Stomach (tissue), 9 donors: Measurements from ENCODE around the gene TMEM106C. TPM values are rescaled to one million over a fixed set of nuclear protein-coding genes. Genes with fewer than 3 reads are reported as not detected.

Experiments used
- DNase-seq, 2 donors: peaks; one replicate each; pipeline versions ENCODE4 v3.0.0 to v3.0.0-alpha.2; 2013 to 2019
- H3K27ac ChIP-seq, 5 donors: fragments of 200-600 bp in 4 of 5; sonication (generic) in 4 of 5; one replicate each; pipeline ENCODE4 v1.5.1; 2013 to 2019; ENCODE audit warnings: mild to moderate bottlenecking in 1 of 5, moderate library complexity in 1 of 5
- H3K27me3 ChIP-seq, 3 donors: fragments of 200-600 bp; sonication (generic); one replicate each; pipeline ENCODE4 v1.5.1; 2017 to 2019; ENCODE audit warnings: mixed run types in 1 of 3
- H3K36me3 ChIP-seq, 4 donors: fragments of 200-600 bp; sonication (generic); 1 replicate in 3 of 4; 2 replicates in 1 of 4; pipeline ENCODE4 v1.5.1; 2016 to 2019
- H3K4me1 ChIP-seq, 4 donors: fragments of 200-600 bp; sonication (generic); one replicate each; pipeline ENCODE4 v1.5.1; 2016 to 2019
- H3K4me3 ChIP-seq, 4 donors: fragments of 200-600 bp; sonication (generic) in 3 of 4; one replicate each; pipeline ENCODE4 v1.5.1; 2016 to 2019; ENCODE audit warnings: mild to moderate bottlenecking in 1 of 4
- H3K9me3 ChIP-seq, 4 donors: fragments of 200-600 bp; sonication (generic); one replicate each; pipeline ENCODE4 v1.5.1; 2016 to 2019
- EP300 ChIP-seq: sonication (generic); formaldehyde crosslinking; IDR thresholded peaks from one replicate; pipeline ENCODE4 v1.6.1; 2017; ENCODE audit warnings: antibody characterized with exemption
- POLR2A ChIP-seq, 4 donors: fragments of 450-650 bp; IDR thresholded peaks; one replicate each; pipeline ENCODE4 v1.6.1; 2016; ENCODE audit warnings: antibody characterized with exemption in 4 of 4, control low read depth in 2 of 4, mild to moderate bottlenecking in 1 of 4, moderate library complexity in 1 of 4
- POLR2AphosphoS5 ChIP-seq, 3 donors: sonication (generic); formaldehyde crosslinking; IDR thresholded peaks; one replicate each; pipeline ENCODE4 v1.6.1; 2016; ENCODE audit warnings: antibody characterized with exemption in 3 of 3
- WGBS, 5 donors: extraction: QIAGEN DNeasy Blood & Tissue Kit in 3 of 5; methylation state at CpG; one replicate each; pipeline versions ENCODE4 v1.1.5 to v1.1.7; 2013 to 2018; 5-methylcytosine and 5-hydroxymethylcytosine counted together
- intact Hi-C: fragments of 100-400 bp; cut with DNase I; formaldehyde crosslinking; loops from one replicate; pipeline ENCODE4 v1.15.1; 2023; ENCODE audit warnings: low total_unique reads
- polyA plus RNA-seq, 3 donors: library from polyadenylated mRNA; stranded (reverse); fragments of 200-250 nt; gene quantifications; one replicate each; pipeline ENCODE4 v1.2.3, GENCODE V29; 2013
- total RNA-seq, 5 donors: library from RNA; depleted of rRNA; stranded (reverse); fragments of >200 nt; gene quantifications; one replicate each; pipeline versions ENCODE4 v1.1.0 to v1.2.3, GENCODE V29; 2014 to 2016
- TF ChIP-seq, protein P1 (sequence below), 7 experiments: fragments of 450-650 bp in 4 of 7; fragments of 200-600 bp in 3 of 7; sonication (generic) in 3 of 7; IDR thresholded peaks; one replicate each; pipeline ENCODE4 v1.5.1; 2016 to 2019; ENCODE audit warnings: antibody characterized with exemption in 7 of 7, control low read depth in 2 of 7, mild to moderate bottlenecking in 1 of 7
- donor health status: healthy with polysubstance abuse.
- donor health status: Bipolar disorder and iron deficiency.
- donor health status: healthy.

Gene TMEM106C
- total and polyA plus RNA-seq, 8 donors = 29.8 to 254 (median 61.9) TPM

DNA sequence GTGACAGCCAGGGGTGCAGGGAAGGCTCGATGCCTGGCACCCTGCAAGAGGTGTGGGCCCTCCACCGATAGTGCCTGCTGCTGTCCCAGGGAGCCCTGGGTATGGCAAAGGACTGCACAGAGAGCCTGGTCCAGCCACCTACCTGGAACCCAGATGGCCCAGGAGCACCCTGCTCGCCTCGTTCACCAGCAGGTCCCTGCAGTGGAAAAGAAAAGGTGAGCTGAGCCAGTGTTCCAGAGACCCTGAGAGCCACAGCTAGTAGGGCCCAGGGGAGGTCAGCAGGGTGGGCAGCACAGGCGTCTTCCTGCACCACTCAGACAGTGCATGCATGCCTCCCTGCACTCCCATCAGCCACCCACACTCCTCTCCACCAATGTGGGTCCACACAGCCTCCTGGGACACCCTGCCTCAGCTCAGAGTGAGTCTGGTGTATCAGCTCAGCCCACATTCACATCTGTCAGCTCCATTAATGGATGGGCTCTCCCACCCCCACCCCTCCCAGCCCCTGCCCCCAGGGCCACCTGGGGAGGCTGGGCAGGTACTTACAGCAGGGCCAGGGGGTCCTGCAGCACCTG is 20.2 kb downstream of the TMEM106C start:
- DNase-seq = no peak
- Histone ChIP-seq H3K4me1 (no peaks in the 10 kb centered on the region), H3K36me3 (no peaks in the 10 kb centered on the region), H3K27me3 (peaks cover 0 to 22% (median 0%) of the 10 kb centered on the region in 3 donors), H3K27ac (no peak overlapping the region), H3K4me3 (no peak overlapping the region), H3K9me3 (no peaks in the 10 kb centered on the region)
- WGBS, 5 donors = 85 to 93% (median 88%) methylated on average over 2 to 5 of the region's 5 CpGs
- TF ChIP-seq POLR2A (IDR thresholded peaks at IDR 0.05) (no peak), POLR2AphosphoS5 (IDR thresholded peaks at IDR 0.05) (no peak), EP300 (no peak)
- TF ChIP-seq, protein P1, sequence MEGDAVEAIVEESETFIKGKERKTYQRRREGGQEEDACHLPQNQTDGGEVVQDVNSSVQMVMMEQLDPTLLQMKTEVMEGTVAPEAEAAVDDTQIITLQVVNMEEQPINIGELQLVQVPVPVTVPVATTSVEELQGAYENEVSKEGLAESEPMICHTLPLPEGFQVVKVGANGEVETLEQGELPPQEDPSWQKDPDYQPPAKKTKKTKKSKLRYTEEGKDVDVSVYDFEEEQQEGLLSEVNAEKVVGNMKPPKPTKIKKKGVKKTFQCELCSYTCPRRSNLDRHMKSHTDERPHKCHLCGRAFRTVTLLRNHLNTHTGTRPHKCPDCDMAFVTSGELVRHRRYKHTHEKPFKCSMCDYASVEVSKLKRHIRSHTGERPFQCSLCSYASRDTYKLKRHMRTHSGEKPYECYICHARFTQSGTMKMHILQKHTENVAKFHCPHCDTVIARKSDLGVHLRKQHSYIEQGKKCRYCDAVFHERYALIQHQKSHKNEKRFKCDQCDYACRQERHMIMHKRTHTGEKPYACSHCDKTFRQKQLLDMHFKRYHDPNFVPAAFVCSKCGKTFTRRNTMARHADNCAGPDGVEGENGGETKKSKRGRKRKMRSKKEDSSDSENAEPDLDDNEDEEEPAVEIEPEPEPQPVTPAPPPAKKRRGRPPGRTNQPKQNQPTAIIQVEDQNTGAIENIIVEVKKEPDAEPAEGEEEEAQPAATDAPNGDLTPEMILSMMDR (IDR thresholded peaks at IDR 0.05) = no peak
- intact Hi-C loops = no loop called here

DNA sequence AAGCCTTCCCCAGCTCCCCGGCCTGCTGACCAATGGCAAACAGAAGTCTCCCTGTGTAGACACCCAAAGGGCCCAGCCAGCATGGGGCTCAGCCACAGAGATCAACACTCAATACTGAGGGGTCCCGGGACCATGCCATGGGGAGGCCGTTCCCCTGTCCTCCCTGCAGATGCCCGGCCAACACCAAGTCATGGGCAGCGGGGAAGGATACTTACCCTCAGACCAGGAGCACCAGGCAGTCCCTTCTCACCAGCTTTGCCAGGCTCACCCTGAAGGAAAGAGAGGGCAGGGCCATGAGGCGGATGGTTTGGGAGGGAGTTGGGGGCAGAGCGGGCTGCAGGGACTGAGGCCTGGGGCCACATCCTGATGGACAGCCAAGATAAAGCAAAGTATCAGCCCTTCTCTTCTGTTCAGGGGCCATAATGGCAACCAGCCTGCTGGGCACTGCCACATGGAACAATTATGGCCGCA is 21.0 kb downstream of the TMEM106C start:
- no peak overlapping the region for H3K4me3 ChIP-seq
- H3K36me3 ChIP-seq = no peaks in the 10 kb centered on the region
- H3K27me3 ChIP-seq = peaks cover 0 to 22% (median 0%) of the 10 kb centered on the region in 3 donors
- no peak overlapping the region for H3K27ac ChIP-seq
- intact Hi-C loops = no loop called here
- no peak for DNase-seq
- WGBS, 5 donors = 89 to 96% (median 96%) methylated on average over 8 of the region's 8 CpGs
- H3K4me1 ChIP-seq = no peaks in the 10 kb centered on the region
- TF ChIP-seq EP300 = no peak
- TF ChIP-seq, protein P1 (IDR thresholded peaks at IDR 0.05) = no peak
- no peak for TF ChIP-seq POLR2A (IDR thresholded peaks at IDR 0.05)
- TF ChIP-seq POLR2AphosphoS5 (IDR thresholded peaks at IDR 0.05) = no peak
- H3K9me3 ChIP-seq = no peaks in the 10 kb centered on the region

DNA sequence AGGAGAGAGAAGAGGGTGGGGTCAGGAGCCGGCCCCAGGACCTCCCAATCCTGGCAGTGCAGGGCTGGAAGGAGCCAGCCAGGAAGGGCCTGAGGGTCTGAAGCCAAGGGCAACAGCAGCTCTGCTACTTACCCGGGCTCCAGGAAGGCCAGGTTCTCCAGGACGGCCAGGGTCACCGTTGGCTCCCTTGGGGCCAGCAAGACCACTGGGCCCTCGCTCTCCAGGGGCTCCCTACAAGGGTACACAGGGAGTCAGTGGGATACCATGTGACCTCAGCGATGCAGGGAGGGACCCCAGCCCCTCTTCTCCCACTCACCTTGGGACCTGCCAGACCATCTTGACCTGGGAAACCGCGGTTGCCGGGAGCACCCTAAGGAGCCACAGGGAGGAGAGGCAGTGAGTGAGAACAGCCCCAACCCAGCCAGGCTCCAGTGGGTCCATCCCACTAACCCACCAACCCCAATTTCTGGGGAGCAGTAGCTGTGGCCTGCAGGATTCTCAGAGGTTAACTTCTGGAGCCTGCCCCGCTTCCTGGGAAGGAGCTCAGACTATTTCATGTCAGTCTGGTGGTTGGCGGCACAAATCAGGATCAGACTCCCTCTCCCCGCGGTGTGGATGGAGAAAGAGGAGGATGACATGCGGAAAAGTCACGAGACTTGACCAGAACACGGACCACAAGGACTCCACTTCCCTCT is 22.3 kb downstream of the TMEM106C start:
- 91 to 98% (median 93%) methylated on average over 13 to 16 of the region's 16 CpGs for WGBS, 5 donors
- DNase-seq = no peak
- intact Hi-C loops = no loop called here

DNA sequence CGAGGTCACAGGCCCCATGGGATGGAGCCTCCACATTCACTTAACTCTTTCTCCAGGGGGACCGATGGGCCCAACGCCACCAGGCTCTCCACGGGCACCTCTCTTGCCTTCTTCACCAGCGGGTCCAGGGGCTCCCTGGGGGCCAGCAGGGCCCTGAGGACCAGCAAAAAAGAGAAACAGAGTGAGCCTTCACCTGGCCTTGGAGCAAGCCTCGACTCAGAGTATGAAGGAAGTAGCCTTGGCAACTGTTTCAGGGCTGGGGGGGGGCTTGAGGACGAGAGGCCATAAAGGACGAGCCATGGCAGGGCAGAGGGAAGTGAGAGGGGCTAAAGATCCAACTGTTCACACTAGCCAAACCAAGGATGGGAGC is 22.9 kb downstream of the TMEM106C start:
- no peak for DNase-seq
- peaks cover 0 to 22% (median 0%) of the 10 kb centered on the region in 3 donors for H3K27me3 ChIP-seq
- intact Hi-C loops = no loop called here
- no peak overlapping the region for H3K4me3 ChIP-seq
- no peaks in the 10 kb centered on the region for H3K36me3 ChIP-seq
- H3K27ac ChIP-seq = no peak overlapping the region
- no peak for TF ChIP-seq EP300
- TF ChIP-seq POLR2A (IDR thresholded peaks at IDR 0.05) = no peak
- TF ChIP-seq, protein P1 (IDR thresholded peaks at IDR 0.05) = no peak
- TF ChIP-seq POLR2AphosphoS5 (IDR thresholded peaks at IDR 0.05) = no peak
- H3K9me3 ChIP-seq = no peaks in the 10 kb centered on the region
- WGBS, 5 donors = 77 to 88% (median 82%) methylated on average over 8 of the region's 8 CpGs
- H3K4me1 ChIP-seq = peaks cover 0 to 4% (median 0%) of the 10 kb centered on the region in 4 donors

More for the DNA sequence above, 22.3 kb downstream of the TMEM106C start:
- Histone ChIP-seq H3K27ac (no peak overlapping the region), H3K4me1 (no peaks in the 10 kb centered on the region), H3K27me3 (peaks cover 0 to 22% (median 0%) of the 10 kb centered on the region in 3 donors), H3K36me3 (no peaks in the 10 kb centered on the region), H3K9me3 (no peaks in the 10 kb centered on the region), H3K4me3 (no peak overlapping the region)
- TF ChIP-seq POLR2AphosphoS5 (IDR thresholded peaks at IDR 0.05) = no peak
- TF ChIP-seq, protein P1 (IDR thresholded peaks at IDR 0.05) = no peak
- no peak for TF ChIP-seq EP300
- no peak for TF ChIP-seq POLR2A (IDR thresholded peaks at IDR 0.05)
